Astrocyte (in vitro differentiated cells and primary cell): ENCODE results near the gene HPSE2. TPM values are rescaled to one million over a fixed set of nuclear protein-coding genes. Genes with fewer than 3 reads are reported as not detected.

Experiments
- DNase-seq: peaks from one replicate; pipeline ENCODE4 v3.0.0-alpha.2; 2010; ENCODE audit warnings: low read depth
- FAIRE-seq: peaks from 2 replicates; lab custom pipeline; 2011; peaks lifted over from hg19 to GRCh38; lab: Jason Lieb, UNC
- H2AFZ ChIP-seq: 2 replicates; pipeline ENCODE4 v1.6.0; 2012; ENCODE audit warnings: low read depth, low read length, inconsistent platforms
- H3K27ac ChIP-seq: 2 replicates; pipeline ENCODE4 v1.5.1; 2011; ENCODE audit warnings: low read depth, low read length, inconsistent platforms
- H3K27me3 ChIP-seq: 2 replicates; pipeline ENCODE4 v1.6.0; 2011; ENCODE audit warnings: low read length, inconsistent platforms; ENCODE audit not compliant: insufficient read depth
- H3K36me3 ChIP-seq: 2 replicates; pipeline ENCODE4 v1.5.1; 2011; ENCODE audit warnings: low read length, inconsistent platforms; ENCODE audit not compliant: insufficient read depth
- H3K4me1 ChIP-seq: 2 replicates; pipeline ENCODE4 v1.5.1; 2011; ENCODE audit warnings: low read length, inconsistent platforms; ENCODE audit not compliant: insufficient read depth
- H3K4me2 ChIP-seq: 2 replicates; pipeline ENCODE4 v1.6.0; 2012; ENCODE audit warnings: low read length, inconsistent platforms
- H3K4me3 ChIP-seq: 2 replicates; pipeline ENCODE4 v1.5.1; 2011; ENCODE audit warnings: low read depth, mild to moderate bottlenecking, low read length, inconsistent platforms; ENCODE audit not compliant: insufficient read depth
- H3K79me2 ChIP-seq: 2 replicates; pipeline ENCODE4 v1.6.0; 2012; ENCODE audit warnings: mild to moderate bottlenecking, low read length, inconsistent platforms; ENCODE audit not compliant: insufficient read depth
- H3K9ac ChIP-seq: 2 replicates; pipeline ENCODE4 v1.6.0; 2012; ENCODE audit warnings: mild to moderate bottlenecking, low read length, inconsistent platforms
- H3K9me3 ChIP-seq: 2 replicates; pipeline ENCODE4 v1.5.1; 2012; ENCODE audit warnings: low read depth, mild to moderate bottlenecking, low read length, inconsistent platforms; ENCODE audit not compliant: insufficient read depth
- H4K20me1 ChIP-seq: 2 replicates; pipeline ENCODE4 v1.6.0; 2012; ENCODE audit warnings: low read length, inconsistent platforms; ENCODE audit not compliant: insufficient read depth
- H3K27ac Mint-ChIP-seq: one replicate; pipeline ENCODE4 v1.8.0; 2021; ENCODE audit warnings: mild to moderate bottlenecking, mixed read lengths; ENCODE audit not compliant: unreplicated experiment
- H3K27me3 Mint-ChIP-seq: one replicate; pipeline ENCODE4 v1.8.0; 2021; ENCODE audit warnings: low read depth, mixed read lengths; ENCODE audit not compliant: unreplicated experiment
- H3K36me3 Mint-ChIP-seq: one replicate; pipeline ENCODE4 v1.8.0; 2021; ENCODE audit warnings: low read depth, mixed read lengths; ENCODE audit not compliant: unreplicated experiment
- H3K4me1 Mint-ChIP-seq: one replicate; pipeline ENCODE4 v1.8.0; 2021; ENCODE audit warnings: low read depth, mixed read lengths; ENCODE audit not compliant: unreplicated experiment
- H3K4me3 Mint-ChIP-seq: one replicate; pipeline ENCODE4 v1.8.0; 2021; ENCODE audit warnings: mild to moderate bottlenecking, moderate library complexity, mixed read lengths; ENCODE audit not compliant: unreplicated experiment
- H3K9me3 Mint-ChIP-seq: one replicate; pipeline ENCODE4 v1.8.0; 2021; ENCODE audit warnings: mild to moderate bottlenecking, mixed read lengths; ENCODE audit not compliant: unreplicated experiment
- CTCF ChIP-seq: IDR thresholded peaks from 2 replicates; pipeline ENCODE4 v1.5.1; 2011; ENCODE audit warnings: low read depth, mild to moderate bottlenecking, inconsistent platforms, low read length, moderate library complexity; ENCODE audit not compliant: insufficient read depth
- EZH2 ChIP-seq: IDR thresholded peaks from 2 replicates; pipeline ENCODE4 v1.6.1; 2012; ENCODE audit warnings: mild to moderate bottlenecking, low read length, inconsistent platforms; ENCODE audit not compliant: insufficient read depth
- total RNA-seq: library from RNA; stranded (reverse); gene quantifications from 2 replicates; pipeline ENCODE4 v1.2.1, GENCODE V29; 2021

Gene HPSE2
- total RNA-seq, 1 donor from 2014 or later, result 0.14 TPM

GRCh38 chr10:98832196-98832595 lies 403.5 kb downstream of the HPSE2 start:
- Histone ChIP-seq H3K4me2 (no peak overlapping the region), H3K27ac (no peak overlapping the region), H3K9me3 (no peaks in the 10 kb centered on the region), H3K27me3 (no peaks in the 10 kb centered on the region), H3K9ac (no peak overlapping the region), H2AFZ (no peak overlapping the region), H3K79me2 (no peaks in the 10 kb centered on the region), H3K4me1 (no peaks in the 10 kb centered on the region), H3K36me3 (no peaks in the 10 kb centered on the region), H3K4me3 (no peak overlapping the region), H4K20me1 (no peaks in the 10 kb centered on the region)
- no peaks in the 10 kb centered on the region for H3K27me3 Mint-ChIP-seq
- H3K36me3 Mint-ChIP-seq, result no peaks in the 10 kb centered on the region
- TF ChIP-seq CTCF (no peak), EZH2 (no peak)
- FAIRE-seq (no peak), DNase-seq (no peak)
- no peak overlapping the region for H3K4me3 Mint-ChIP-seq
- no peaks in the 10 kb centered on the region for H3K4me1 Mint-ChIP-seq
- H3K27ac Mint-ChIP-seq, result no peak overlapping the region
- H3K9me3 Mint-ChIP-seq, result no peaks in the 10 kb centered on the region

GRCh38 chr10:98831391-98831790 lies 404.3 kb downstream of the HPSE2 start:
- Histone ChIP-seq H4K20me1 (no peaks in the 10 kb centered on the region), H2AFZ (no peak overlapping the region), H3K4me2 (no peak overlapping the region), H3K27me3 (no peaks in the 10 kb centered on the region), H3K9ac (no peak overlapping the region), H3K9me3 (no peaks in the 10 kb centered on the region), H3K79me2 (no peaks in the 10 kb centered on the region), H3K27ac (no peak overlapping the region), H3K4me1 (no peaks in the 10 kb centered on the region), H3K4me3 (no peak overlapping the region), H3K36me3 (no peaks in the 10 kb centered on the region)
- H3K36me3 Mint-ChIP-seq, result no peaks in the 10 kb centered on the region
- no peak overlapping the region for H3K4me3 Mint-ChIP-seq
- DNase-seq, result no peak
- H3K9me3 Mint-ChIP-seq, result no peaks in the 10 kb centered on the region
- H3K27me3 Mint-ChIP-seq, result no peaks in the 10 kb centered on the region
- FAIRE-seq, result no peak
- H3K4me1 Mint-ChIP-seq, result no peaks in the 10 kb centered on the region
- no peak overlapping the region for H3K27ac Mint-ChIP-seq
- no peak for TF ChIP-seq CTCF
- no peak for TF ChIP-seq EZH2

GRCh38 chr10:98825741-98826140 lies 409.9 kb downstream of the HPSE2 start:
- Histone ChIP-seq H3K4me1 (no peaks in the 10 kb centered on the region), H3K4me3 (no peak overlapping the region), H3K79me2 (no peaks in the 10 kb centered on the region), H4K20me1 (no peaks in the 10 kb centered on the region), H3K36me3 (no peaks in the 10 kb centered on the region), H3K4me2 (no peak overlapping the region), H3K9me3 (no peaks in the 10 kb centered on the region), H3K27me3 (no peaks in the 10 kb centered on the region), H3K9ac (no peak overlapping the region), H3K27ac (no peak overlapping the region), H2AFZ (no peak overlapping the region)
- Mint-ChIP-seq H3K27me3 (no peaks in the 10 kb centered on the region), H3K4me3 (no peak overlapping the region), H3K36me3 (no peaks in the 10 kb centered on the region), H3K4me1 (no peaks in the 10 kb centered on the region), H3K27ac (no peak overlapping the region), H3K9me3 (no peaks in the 10 kb centered on the region)
- DNase-seq (no peak), FAIRE-seq (no peak)
- TF ChIP-seq CTCF (no peak), EZH2 (no peak)
